ENCODE data around the gene BAIAP3. TPM values are rescaled to one million over a fixed set of nuclear protein-coding genes. Genes with fewer than 3 reads are reported as not detected.

Gene BAIAP3
- polyA plus RNA-seq, 1 donor from 2014 or later = 65.2 TPM

DNA sequence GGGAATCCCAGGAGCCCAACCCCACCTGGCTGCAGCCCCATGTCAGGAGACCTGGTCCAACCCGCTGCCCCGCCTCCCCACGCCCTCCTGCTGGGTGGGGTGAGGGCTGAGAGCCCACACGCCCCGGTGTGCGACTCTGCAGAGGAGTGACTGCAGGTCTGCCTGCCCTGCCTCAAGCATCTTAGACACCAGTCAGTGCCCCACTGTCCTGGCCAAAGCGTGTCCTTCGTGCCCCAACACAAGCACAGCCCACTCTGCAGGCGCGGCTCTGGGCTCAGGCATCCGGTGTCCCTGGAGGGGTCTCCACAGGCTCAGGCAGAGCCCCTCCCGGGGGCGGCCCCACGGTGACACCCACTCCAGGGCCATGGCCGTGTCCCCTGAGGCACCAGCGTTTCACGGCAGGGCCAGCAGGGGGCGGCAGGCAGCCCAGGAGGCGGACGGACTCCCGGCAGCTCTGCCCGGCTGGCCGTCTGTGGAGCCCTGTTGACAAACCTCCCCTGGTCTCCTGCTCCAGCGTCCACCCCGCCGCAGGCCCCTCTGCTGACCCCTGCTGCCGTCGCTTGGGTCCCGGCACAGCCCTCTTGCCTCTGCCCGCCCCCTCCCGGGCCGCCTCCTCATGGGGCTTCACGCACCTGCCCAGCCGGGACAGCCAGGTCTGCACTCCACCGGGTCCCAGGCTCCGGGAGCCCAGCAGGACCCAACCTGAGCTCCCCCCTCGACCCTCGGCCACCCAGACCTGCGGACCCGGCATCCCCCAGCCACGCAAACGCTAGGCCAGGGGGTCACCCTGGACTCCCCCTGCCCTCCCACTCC lies 32.6 kb upstream of the BAIAP3 start:
- Histone ChIP-seq H3K9ac (ENCODE audit: low read length) (no peak overlapping the region), H3K79me2 (replicated peaks; ENCODE audit: insufficient read depth, low read length) (no peaks in the 10 kb centered on the region), H3K4me3 (ENCODE audit: low read length) (no peak overlapping the region), H3K36me3 (ENCODE audit: insufficient read depth, low read length) (no peaks in the 10 kb centered on the region), H3K27me3 (ENCODE audit: insufficient read depth, low read depth, low read length) (no peaks in the 10 kb centered on the region), H4K20me1 (ENCODE audit: insufficient read depth) (no peaks in the 10 kb centered on the region), H3K27ac (ENCODE audit: low read length) (no peak overlapping the region), H3F3A (ENCODE audit: insufficient read depth, low read length, poor library complexity, severe bottlenecking) (no peaks in the 10 kb centered on the region), H3K9me2 (ENCODE audit: insufficient read depth, low read length) (no peaks in the 10 kb centered on the region), H3K9me3 (ENCODE audit: low read length) (no peaks in the 10 kb centered on the region), H2AFZ (ENCODE audit: low read depth, low read length) (no peak overlapping the region), H3K4me2 (ENCODE audit: low read length) (no peak overlapping the region)
- TF ChIP-seq POLR2AphosphoS5 (IDR thresholded peaks at IDR 0.05) = no peak
- TF ChIP-seq, protein P1, sequence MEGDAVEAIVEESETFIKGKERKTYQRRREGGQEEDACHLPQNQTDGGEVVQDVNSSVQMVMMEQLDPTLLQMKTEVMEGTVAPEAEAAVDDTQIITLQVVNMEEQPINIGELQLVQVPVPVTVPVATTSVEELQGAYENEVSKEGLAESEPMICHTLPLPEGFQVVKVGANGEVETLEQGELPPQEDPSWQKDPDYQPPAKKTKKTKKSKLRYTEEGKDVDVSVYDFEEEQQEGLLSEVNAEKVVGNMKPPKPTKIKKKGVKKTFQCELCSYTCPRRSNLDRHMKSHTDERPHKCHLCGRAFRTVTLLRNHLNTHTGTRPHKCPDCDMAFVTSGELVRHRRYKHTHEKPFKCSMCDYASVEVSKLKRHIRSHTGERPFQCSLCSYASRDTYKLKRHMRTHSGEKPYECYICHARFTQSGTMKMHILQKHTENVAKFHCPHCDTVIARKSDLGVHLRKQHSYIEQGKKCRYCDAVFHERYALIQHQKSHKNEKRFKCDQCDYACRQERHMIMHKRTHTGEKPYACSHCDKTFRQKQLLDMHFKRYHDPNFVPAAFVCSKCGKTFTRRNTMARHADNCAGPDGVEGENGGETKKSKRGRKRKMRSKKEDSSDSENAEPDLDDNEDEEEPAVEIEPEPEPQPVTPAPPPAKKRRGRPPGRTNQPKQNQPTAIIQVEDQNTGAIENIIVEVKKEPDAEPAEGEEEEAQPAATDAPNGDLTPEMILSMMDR (IDR thresholded peaks at IDR 0.05; ENCODE audit: poor library complexity, severe bottlenecking) = peak; percentile 51

DNA sequence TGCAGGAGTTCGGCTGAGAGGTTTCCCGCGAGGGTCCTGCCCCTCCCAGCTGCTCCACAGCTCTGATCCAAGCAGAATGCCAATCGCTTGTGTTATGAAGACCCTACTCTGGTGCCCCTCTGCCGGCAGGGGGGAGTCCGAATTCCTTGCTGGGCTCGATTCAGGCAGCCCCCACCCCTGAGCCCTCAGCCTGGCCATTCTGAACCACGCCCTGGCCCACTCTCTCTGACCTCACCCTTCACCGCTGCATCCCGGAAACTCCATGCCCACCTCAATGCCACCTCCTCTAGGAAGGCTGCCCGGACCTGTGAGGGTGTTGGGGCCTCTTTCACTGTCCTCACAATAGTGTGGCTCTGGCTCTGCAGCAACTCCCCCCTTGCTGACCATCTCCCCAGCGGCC lies 31.9 kb upstream of the BAIAP3 start:
- H3K36me3 ChIP-seq (ENCODE audit: insufficient read depth, low read length) = no peaks in the 10 kb centered on the region
- no peak overlapping the region for H3K9ac ChIP-seq (ENCODE audit: low read length)
- H3K4me3 ChIP-seq (ENCODE audit: low read length) = no peak overlapping the region
- H3K79me2 ChIP-seq (replicated peaks; ENCODE audit: insufficient read depth, low read length) = no peaks in the 10 kb centered on the region
- no peak overlapping the region for H2AFZ ChIP-seq (ENCODE audit: low read depth, low read length)
- no peak overlapping the region for H3K4me2 ChIP-seq (ENCODE audit: low read length)
- H4K20me1 ChIP-seq (ENCODE audit: insufficient read depth) = no peaks in the 10 kb centered on the region
- TF ChIP-seq, protein P2, sequence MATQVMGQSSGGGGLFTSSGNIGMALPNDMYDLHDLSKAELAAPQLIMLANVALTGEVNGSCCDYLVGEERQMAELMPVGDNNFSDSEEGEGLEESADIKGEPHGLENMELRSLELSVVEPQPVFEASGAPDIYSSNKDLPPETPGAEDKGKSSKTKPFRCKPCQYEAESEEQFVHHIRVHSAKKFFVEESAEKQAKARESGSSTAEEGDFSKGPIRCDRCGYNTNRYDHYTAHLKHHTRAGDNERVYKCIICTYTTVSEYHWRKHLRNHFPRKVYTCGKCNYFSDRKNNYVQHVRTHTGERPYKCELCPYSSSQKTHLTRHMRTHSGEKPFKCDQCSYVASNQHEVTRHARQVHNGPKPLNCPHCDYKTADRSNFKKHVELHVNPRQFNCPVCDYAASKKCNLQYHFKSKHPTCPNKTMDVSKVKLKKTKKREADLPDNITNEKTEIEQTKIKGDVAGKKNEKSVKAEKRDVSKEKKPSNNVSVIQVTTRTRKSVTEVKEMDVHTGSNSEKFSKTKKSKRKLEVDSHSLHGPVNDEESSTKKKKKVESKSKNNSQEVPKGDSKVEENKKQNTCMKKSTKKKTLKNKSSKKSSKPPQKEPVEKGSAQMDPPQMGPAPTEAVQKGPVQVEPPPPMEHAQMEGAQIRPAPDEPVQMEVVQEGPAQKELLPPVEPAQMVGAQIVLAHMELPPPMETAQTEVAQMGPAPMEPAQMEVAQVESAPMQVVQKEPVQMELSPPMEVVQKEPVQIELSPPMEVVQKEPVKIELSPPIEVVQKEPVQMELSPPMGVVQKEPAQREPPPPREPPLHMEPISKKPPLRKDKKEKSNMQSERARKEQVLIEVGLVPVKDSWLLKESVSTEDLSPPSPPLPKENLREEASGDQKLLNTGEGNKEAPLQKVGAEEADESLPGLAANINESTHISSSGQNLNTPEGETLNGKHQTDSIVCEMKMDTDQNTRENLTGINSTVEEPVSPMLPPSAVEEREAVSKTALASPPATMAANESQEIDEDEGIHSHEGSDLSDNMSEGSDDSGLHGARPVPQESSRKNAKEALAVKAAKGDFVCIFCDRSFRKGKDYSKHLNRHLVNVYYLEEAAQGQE (IDR thresholded peaks at IDR 0.05; ENCODE audit: borderline replicate concordance) = no peak
- no peak for TF ChIP-seq POLR2AphosphoS5 (IDR thresholded peaks at IDR 0.05)
- no peak for TF ChIP-seq EZH2 (IDR thresholded peaks at IDR 0.05; ENCODE audit: borderline replicate concordance, insufficient read depth, low read length, poor library complexity, severe bottlenecking)
- no peak for TF ChIP-seq TAF1 (IDR thresholded peaks at IDR 0.05; ENCODE audit: low read depth)
- no peak for TF ChIP-seq EP300 (conservative IDR thresholded peaks at IDR 0.05; ENCODE audit: poor library complexity, severe bottlenecking)
- no peak for TF ChIP-seq MXI1 (conservative IDR thresholded peaks at IDR 0.05; ENCODE audit: poor library complexity, severe bottlenecking)
- no peak for TF ChIP-seq RAD21 (conservative IDR thresholded peaks at IDR 0.05)
- TF ChIP-seq SMC3 (conservative IDR thresholded peaks at IDR 0.05; ENCODE audit: poor library complexity) = no peak
- TF ChIP-seq, protein P1 (IDR thresholded peaks at IDR 0.05; ENCODE audit: poor library complexity, severe bottlenecking) = no peak
- no peaks in the 10 kb centered on the region for H3K9me3 ChIP-seq (ENCODE audit: low read length)
- H3F3A ChIP-seq (ENCODE audit: insufficient read depth, low read length, poor library complexity, severe bottlenecking) = no peaks in the 10 kb centered on the region
- no peaks in the 10 kb centered on the region for H3K27me3 ChIP-seq (ENCODE audit: insufficient read depth, low read depth, low read length)
- no peak overlapping the region for H3K27ac ChIP-seq (ENCODE audit: low read length)
- H3K9me2 ChIP-seq (ENCODE audit: insufficient read depth, low read length) = no peaks in the 10 kb centered on the region

All from neural cell (in vitro differentiated cells).